Gastroesophageal sphincter (tissue), 4 donors: ENCODE measurements around the gene FOXL3. TPM values are rescaled to one million over a fixed set of nuclear protein-coding genes. Genes with fewer than 3 reads are reported as not detected.

Experiments used
- ATAC-seq: fragments of 150-250 bp; one replicate; pipeline ENCODE4 v1.9.1; 2016; ENCODE audit warnings: mild to moderate bottlenecking, moderate library complexity
- H3K27ac ChIP-seq, 4 donors: fragments of 200-600 bp; sonication (generic) in 3 of 4; 1 replicate in 3 of 4; 2 replicates in 1 of 4; pipeline ENCODE4 v1.5.1; 2016 to 2019
- H3K27me3 ChIP-seq: fragments of 200-600 bp; sonication (generic); one replicate; pipeline ENCODE4 v1.5.1; 2019
- H3K36me3 ChIP-seq, 2 donors: fragments of 200-600 bp; sonication (generic); one replicate each; pipeline ENCODE4 v1.5.1; 2019; ENCODE audit warnings: control low read depth in 1 of 2
- H3K4me1 ChIP-seq, 3 donors: fragments of 200-600 bp; sonication (generic); 1 replicate in 2 of 3; 2 replicates in 1 of 3; pipeline ENCODE4 v1.5.1; 2016 to 2019; ENCODE audit warnings: control low read depth in 2 of 3
- H3K4me3 ChIP-seq, 2 donors: fragments of 200-600 bp; sonication (generic); one replicate each; pipeline ENCODE4 v1.5.1; 2019; ENCODE audit warnings: mild to moderate bottlenecking in 1 of 2, moderate library complexity in 1 of 2
- H3K9me3 ChIP-seq, 3 donors: fragments of 200-600 bp; sonication (generic); one replicate each; pipeline ENCODE4 v1.5.1; 2017 to 2019; ENCODE audit warnings: control low read depth in 2 of 3
- EP300 ChIP-seq: sonication (generic); formaldehyde crosslinking; IDR thresholded peaks from one replicate; pipeline ENCODE4 v1.6.1; 2017; ENCODE audit warnings: antibody characterized with exemption, mild to moderate bottlenecking
- POLR2A ChIP-seq, 2 donors: fragments of 450-650 bp; IDR thresholded peaks; one replicate each; pipeline ENCODE4 v1.6.1; 2017; ENCODE audit warnings: antibody characterized with exemption in 2 of 2, mild to moderate bottlenecking in 2 of 2, moderate library complexity in 1 of 2
- POLR2AphosphoS5 ChIP-seq: sonication (generic); formaldehyde crosslinking; IDR thresholded peaks from one replicate; pipeline ENCODE4 v1.6.1; 2017; ENCODE audit warnings: antibody characterized with exemption
- WGBS, 2 donors: methylation state at CpG; one replicate each; pipeline ENCODE4 v1.1.5; 2018; ENCODE audit warnings: low coverage in 1 of 2; 5-methylcytosine and 5-hydroxymethylcytosine counted together
- total RNA-seq, 4 donors: library from RNA; depleted of rRNA; stranded (reverse); fragments of >200 nt; gene quantifications; one replicate each; pipeline ENCODE4 v1.1.0, GENCODE V29; 2016
- TF ChIP-seq, protein P1 (sequence below), 4 experiments: fragments of 200-600 bp in 2 of 4; fragments of 450-650 bp in 2 of 4; sonication (generic) in 1 of 4; IDR thresholded peaks; one replicate each; pipeline ENCODE4 v1.5.1; 2017 to 2019; ENCODE audit warnings: antibody characterized with exemption in 4 of 4, mild to moderate bottlenecking in 2 of 4, moderate library complexity in 2 of 4

Gene FOXL3
- total RNA-seq, 4 donors from 2014 or later, result not detected

DNA sequence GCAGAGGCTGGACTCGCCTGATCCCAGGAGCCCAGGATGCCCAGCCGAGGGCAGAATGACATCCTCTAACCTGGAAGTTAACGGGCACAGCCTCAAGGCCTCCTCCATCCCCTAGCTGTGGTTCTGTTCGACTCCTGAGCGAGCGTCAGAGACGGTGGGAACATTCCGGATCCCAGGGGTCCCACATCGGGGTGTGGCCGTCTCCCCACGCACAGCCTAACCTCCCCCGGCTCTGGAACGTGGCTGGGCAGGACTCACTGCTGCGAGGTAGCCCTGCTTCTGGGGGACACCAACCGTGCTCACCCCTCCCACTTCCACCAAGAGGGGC is 8.4 kb downstream of the FOXL3 start:
- no peaks in the 10 kb centered on the region for H3K36me3 ChIP-seq
- no peak overlapping the region for H3K4me3 ChIP-seq
- no peaks in the 10 kb centered on the region for H3K4me1 ChIP-seq
- H3K9me3 ChIP-seq, result no peaks in the 10 kb centered on the region
- no CpG with 5 or more reads among the region's 15 CpGs for WGBS, 2 donors
- ATAC-seq, result no peak
- H3K27ac ChIP-seq, result no peak overlapping the region
- TF ChIP-seq POLR2AphosphoS5 (no peak), EP300 (no peak), POLR2A (IDR thresholded peaks at IDR 0.05) (no peak)
- TF ChIP-seq, protein P1, sequence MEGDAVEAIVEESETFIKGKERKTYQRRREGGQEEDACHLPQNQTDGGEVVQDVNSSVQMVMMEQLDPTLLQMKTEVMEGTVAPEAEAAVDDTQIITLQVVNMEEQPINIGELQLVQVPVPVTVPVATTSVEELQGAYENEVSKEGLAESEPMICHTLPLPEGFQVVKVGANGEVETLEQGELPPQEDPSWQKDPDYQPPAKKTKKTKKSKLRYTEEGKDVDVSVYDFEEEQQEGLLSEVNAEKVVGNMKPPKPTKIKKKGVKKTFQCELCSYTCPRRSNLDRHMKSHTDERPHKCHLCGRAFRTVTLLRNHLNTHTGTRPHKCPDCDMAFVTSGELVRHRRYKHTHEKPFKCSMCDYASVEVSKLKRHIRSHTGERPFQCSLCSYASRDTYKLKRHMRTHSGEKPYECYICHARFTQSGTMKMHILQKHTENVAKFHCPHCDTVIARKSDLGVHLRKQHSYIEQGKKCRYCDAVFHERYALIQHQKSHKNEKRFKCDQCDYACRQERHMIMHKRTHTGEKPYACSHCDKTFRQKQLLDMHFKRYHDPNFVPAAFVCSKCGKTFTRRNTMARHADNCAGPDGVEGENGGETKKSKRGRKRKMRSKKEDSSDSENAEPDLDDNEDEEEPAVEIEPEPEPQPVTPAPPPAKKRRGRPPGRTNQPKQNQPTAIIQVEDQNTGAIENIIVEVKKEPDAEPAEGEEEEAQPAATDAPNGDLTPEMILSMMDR (IDR thresholded peaks at IDR 0.05), result no peak
- H3K27me3 ChIP-seq, result peaks cover 37% of the 10 kb centered on the region

- no peak for ATAC-seq
- Histone ChIP-seq H3K27me3 (peaks cover 33% of the 10 kb centered on the region), H3K4me1 (no peaks in the 10 kb centered on the region), H3K27ac (no peak overlapping the region), H3K9me3 (no peaks in the 10 kb centered on the region), H3K4me3 (no peak overlapping the region), H3K36me3 (no peaks in the 10 kb centered on the region)
- TF ChIP-seq EP300 (no peak), POLR2A (IDR thresholded peaks at IDR 0.05) (no peak)
- 82 to 90% methylated on average over 9 of the region's 13 CpGs for WGBS, 2 donors
Measured at GRCh38 chr7:298743-299142, 8.8 kb downstream of the FOXL3 start.

GRCh38 chr7:299169-299568 is 9.2 kb downstream of the FOXL3 start:
- H3K36me3 ChIP-seq, result no peaks in the 10 kb centered on the region
- H3K4me3 ChIP-seq, result no peak overlapping the region
- ATAC-seq, result no peak
- no peak overlapping the region for H3K27ac ChIP-seq
- no peaks in the 10 kb centered on the region for H3K4me1 ChIP-seq
- peaks cover 33% of the 10 kb centered on the region for H3K27me3 ChIP-seq
- no peak for TF ChIP-seq POLR2A (IDR thresholded peaks at IDR 0.05)
- TF ChIP-seq POLR2AphosphoS5, result no peak
- no peak for TF ChIP-seq EP300
- TF ChIP-seq, protein P1 (IDR thresholded peaks at IDR 0.05), result no peak
- WGBS, 2 donors, result 85 to 100% methylated on average over 3 to 5 of the region's 15 CpGs
- no peaks in the 10 kb centered on the region for H3K9me3 ChIP-seq

- Histone ChIP-seq H3K27me3 (peaks cover 29% of the 10 kb centered on the region), H3K9me3 (no peaks in the 10 kb centered on the region), H3K27ac (no peak overlapping the region), H3K4me1 (no peaks in the 10 kb centered on the region), H3K4me3 (no peak overlapping the region), H3K36me3 (no peaks in the 10 kb centered on the region)
- TF ChIP-seq EP300, result no peak
- TF ChIP-seq POLR2A (IDR thresholded peaks at IDR 0.05), result no peak
- TF ChIP-seq POLR2AphosphoS5, result no peak
- TF ChIP-seq, protein P1 (IDR thresholded peaks at IDR 0.05), result no peak
- 67% methylated on average over 3 of the region's 16 CpGs; no CpG with 5 or more reads in 1 of the 2 donors for WGBS, 2 donors
- ATAC-seq, result no peak
Measured at GRCh38 chr7:299628-300027, 9.7 kb downstream of the FOXL3 start.

- no peak for ATAC-seq
Measured at GRCh38 chr7:300048-300447, 10.1 kb downstream of the FOXL3 start.

More at GRCh38 chr7:300048-300447, 10.1 kb downstream of the FOXL3 start:
- Histone ChIP-seq H3K27ac (no peak overlapping the region), H3K4me3 (no peak overlapping the region), H3K27me3 (peaks cover 28% of the 10 kb centered on the region), H3K36me3 (no peaks in the 10 kb centered on the region), H3K4me1 (no peaks in the 10 kb centered on the region), H3K9me3 (no peaks in the 10 kb centered on the region)
- TF ChIP-seq POLR2A (IDR thresholded peaks at IDR 0.05) (no peak), EP300 (no peak), POLR2AphosphoS5 (no peak)
- TF ChIP-seq, protein P1 (IDR thresholded peaks at IDR 0.05), result no peak
- WGBS, 2 donors, result 94% methylated on average over 3 to 7 of the region's 10 CpGs
